HUDEP-2 (cell line): ENCODE results near the gene C21orf91.

Experiments used
- DNase-seq, 76 experiments: peaks; one replicate each; lab custom pipeline; 2025; ENCODE audit not compliant: unreplicated experiment in 76 of 76; lab: John Stamatoyannopoulos, UW

C21orf91 gene

DNA sequence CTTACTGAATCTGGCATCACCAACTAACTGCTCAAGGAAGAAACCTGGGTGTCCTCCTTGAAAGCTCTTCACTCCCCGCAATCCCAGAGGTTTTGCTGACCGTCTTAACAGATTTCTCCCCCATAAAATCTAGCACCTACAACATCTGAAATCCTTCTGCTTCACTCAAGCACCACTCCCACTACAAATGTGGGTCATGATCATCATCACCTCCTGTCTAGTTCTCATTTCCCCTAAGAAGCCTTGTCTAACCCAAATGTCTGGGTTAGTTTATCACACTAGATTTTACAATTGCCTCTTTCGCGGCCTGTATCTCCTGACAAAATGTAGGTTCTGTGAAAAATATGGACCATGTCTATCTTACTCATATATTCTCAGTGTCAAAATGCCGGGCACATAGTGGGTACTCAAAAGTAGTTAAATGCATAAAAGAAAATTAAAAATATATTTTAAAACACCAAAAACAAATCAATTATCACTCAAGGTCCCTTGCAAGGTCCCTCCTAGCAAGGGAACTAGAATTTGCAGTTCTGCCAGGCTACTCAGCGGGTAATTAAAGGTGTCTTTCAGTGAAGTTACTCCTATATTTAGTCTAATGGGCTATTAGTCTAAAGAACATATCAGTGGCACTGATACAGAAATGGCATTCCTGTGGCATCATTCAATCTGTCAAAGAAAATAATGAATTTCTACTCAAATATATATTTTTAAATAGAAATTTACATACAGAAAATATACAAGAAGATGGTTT is 19.6 kb downstream of the C21orf91 start:
- no peak for DNase-seq

DNA sequence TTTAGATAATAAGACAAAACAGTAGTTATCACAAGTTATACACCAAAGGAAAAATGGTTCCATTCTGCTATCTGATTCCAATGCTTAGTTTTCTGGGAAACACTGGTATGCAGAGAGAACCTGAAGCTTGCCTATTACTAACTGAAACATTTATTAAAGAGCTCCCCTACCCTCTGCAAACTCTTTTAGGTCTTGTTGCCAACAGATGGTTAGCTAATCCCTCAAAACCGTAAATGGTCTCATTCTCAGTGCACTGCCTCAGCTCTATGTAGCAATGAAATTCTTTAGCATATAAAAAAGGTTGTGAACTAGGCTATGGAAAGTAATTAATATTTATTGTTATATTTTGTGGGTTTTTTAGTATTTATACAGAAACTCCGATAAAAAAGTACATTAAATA is 20.4 kb downstream of the C21orf91 start:
- no peak for DNase-seq

- no peak for DNase-seq
These were observed 21.2 kb downstream of the C21orf91 start for GRCh38 chr21:17797967-17798366.

GRCh38 chr21:17796503-17796902 is 22.7 kb downstream of the C21orf91 start:
- DNase-seq = no peak

- DNase-seq = no peak
These were observed 23.1 kb downstream of the C21orf91 start for GRCh38 chr21:17796037-17796403.

DNA sequence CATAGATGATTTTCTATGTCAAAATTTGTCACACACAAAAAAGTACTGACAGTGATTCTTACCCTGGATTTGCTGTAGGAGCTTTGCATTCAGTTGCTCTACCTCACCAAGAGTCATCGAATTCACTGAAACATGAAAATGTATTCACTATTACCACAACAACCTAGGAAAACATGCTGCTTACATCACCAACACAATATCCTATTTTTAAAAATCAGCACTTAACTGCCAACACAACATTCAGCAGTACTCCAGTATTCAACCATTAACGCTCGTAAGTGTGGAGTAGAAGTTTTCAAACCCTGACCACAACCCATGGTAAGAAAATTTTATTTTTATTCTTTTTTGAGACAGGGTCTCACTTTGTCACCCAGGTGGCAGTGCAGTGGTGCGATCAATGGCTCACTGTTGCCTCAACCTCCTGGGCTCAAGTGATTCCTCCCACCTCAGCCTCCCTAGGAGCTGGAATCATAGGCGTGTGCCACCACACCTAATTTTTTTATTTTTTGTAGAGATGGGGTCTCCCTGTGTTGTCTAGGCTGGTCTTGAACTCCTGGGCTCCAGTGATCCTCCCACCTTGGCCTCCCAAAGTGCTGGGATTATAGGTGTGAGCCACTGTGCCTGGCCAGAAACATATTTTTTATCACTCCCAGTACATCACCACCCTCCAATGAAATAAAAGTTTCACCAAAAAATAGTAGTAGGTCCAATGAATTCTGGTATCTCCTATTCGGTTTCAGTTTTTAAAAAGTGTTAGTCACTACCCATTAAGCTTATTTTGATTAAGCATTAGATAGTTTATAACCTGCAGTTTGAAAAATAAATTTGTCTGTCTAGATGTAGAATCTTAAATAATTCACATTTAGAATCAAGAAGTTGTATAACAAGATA is 23.8 kb downstream of the C21orf91 start:
- DNase-seq = no peak

GRCh38 chr21:17794518-17795145 is 24.5 kb downstream of the C21orf91 start:
- DNase-seq = no peak

DNA sequence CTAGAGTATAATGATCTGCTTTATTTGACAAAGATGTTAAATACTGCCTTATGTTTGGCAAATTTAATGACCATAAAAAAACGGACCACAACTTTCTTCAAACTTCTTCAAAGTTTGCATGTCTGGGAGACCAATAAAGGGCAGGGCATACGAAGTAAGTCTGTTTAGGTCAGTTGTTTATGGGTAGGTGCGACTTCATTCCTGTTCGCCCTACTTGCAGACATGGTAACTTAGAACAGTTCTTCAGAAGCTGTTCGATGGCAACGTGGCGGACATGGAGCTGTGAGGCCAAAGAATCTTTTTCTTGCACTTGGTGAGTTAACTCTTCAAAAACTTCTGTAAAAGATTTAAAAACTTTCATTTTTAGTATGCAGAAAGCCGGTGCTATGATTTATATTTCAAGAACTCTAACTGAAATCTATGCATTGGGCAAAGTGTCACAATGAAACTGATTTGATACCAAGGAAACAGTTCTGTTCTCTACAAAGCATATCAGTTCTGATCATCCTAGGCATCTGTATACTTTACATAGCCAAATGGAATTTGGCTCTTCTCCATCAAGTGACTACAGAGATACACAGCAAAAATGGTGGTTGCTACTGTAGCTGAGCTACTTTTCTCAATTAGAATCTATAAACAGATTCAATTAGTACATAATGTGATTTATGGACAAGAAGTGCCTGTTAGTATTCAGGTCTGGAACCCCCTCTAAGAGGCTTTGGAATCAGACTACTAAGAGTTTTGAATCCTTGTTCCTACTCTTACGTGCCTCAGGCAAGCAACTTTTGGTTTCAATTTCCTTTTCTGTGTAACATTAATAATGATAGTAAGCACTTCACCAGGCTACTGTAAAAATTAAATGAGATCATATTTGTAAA is 25.7 kb downstream of the C21orf91 start:
- DNase-seq = peak in 1 of 76 experiments; percentile 7

- no peak for DNase-seq
These were observed 29.5 kb downstream of the C21orf91 start for GRCh38 chr21:17789656-17790055.

DNA sequence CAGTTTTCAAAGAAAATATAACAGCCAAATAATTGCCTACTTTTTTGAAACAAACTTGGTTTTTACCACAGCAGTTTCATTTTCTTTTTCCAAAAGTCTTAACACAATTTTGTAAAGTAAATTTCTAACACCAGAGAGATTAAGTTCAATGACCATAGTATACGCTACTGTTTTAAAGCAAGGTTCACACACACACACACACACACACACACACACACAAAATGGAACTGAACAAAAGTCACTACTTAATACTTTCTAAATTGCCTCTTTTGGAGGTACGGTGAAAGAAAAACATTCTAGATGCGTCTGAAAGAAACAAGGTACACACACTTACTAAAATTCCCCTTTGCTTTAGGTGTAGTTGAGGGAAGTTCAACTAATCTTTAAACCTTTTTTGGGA is 30.1 kb downstream of the C21orf91 start:
- DNase-seq = no peak

DNA sequence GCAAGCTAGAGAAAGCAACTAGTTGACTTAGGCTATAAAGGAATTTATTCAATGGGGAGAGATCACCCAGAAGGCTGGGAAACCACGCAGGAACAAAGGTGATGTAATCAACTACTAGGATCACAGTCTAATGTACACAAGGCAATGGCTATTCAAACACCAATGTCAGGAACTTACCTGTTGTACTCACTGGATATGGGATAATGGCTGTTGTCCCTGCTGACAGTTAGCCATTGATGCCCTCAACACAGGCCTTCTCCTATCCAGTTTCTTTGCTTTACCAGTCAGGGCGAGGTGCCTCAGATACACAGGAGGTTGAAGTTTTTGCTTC is 32.3 kb downstream of the C21orf91 start:
- no peak for DNase-seq

GRCh38 chr21:17786071-17786850 is 32.9 kb downstream of the C21orf91 start:
- DNase-seq = no peak

GRCh38 chr21:17785403-17785788 is 33.8 kb downstream of the C21orf91 start:
- no peak for DNase-seq

GRCh38 chr21:17784604-17785402 is 34.4 kb downstream of the C21orf91 start:
- DNase-seq = no peak

- no peak for DNase-seq
These were observed 35.0 kb downstream of the C21orf91 start for GRCh38 chr21:17784180-17784598.

GRCh38 chr21:17783481-17784179 is 35.5 kb downstream of the C21orf91 start:
- no peak for DNase-seq

DNA sequence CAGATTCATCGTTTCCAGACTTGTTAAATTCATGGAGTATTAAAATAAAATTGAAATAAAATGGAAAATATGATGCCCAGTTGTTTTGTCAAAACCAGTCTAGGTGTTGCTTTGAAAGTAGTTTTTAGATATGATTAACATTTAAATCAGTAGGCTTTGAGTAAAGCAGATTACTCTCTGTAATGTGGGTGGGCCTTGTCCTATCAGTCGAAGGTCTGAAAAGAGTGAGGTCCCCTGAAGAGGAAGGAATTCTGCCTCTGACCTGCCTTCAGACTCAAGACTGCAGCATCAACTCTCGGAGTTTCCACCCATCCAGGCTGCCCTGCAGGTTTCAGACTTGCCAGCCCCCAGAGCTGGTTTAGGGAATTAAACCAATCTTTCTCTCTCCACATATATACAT is 36.2 kb downstream of the C21orf91 start:
- DNase-seq = no peak

GRCh38 chr21:17782051-17782450 is 37.1 kb downstream of the C21orf91 start:
- no peak for DNase-seq

DNA sequence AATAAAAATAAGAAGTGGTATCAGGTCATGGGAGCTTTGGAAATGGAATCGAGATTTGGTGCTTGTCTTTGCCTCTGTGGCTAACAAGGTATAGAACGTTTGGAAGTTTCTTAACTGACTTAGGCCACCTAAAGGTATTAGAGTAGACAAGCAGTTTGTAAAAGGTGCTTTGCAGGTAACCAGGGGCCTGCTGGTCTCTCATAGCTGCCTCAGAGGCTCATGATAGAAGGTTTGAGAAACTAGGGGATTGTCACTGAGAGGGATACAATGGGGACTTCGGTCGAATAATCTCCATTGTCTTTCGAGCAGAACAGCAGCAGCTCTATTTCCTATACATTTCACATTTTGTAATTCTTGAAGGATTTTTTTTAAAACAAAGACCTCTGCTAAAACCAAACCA is 37.6 kb downstream of the C21orf91 start:
- DNase-seq = no peak
